Neural progenitor cell (in vitro differentiated cells): Measurements from ENCODE around the gene NUP214.

Experiments used
- CTCF ChIP-seq: fragments of 200-600 bp; sonication (generic); IDR thresholded peaks from 2 replicates; pipeline ENCODE4 v1.5.1; 2017; ENCODE audit warnings: antibody characterized with exemption, mild to moderate bottlenecking
- EZH2 ChIP-seq: fragments of 200-600 bp; sonication (generic); IDR thresholded peaks from 2 replicates; pipeline ENCODE4 v1.6.1; 2017; ENCODE audit warnings: antibody characterized with exemption, mild to moderate bottlenecking, moderate library complexity

- TF ChIP-seq CTCF = no peak
- no peak for TF ChIP-seq EZH2
Observed at GRCh38 chr9:131167146-131167692, 41.8 kb downstream of the NUP214 start.
